PFSK-1 (cell line): ENCODE data around the gene ZNF230.

ENCODE experiments used
- FOXP2 ChIP-seq: optimal IDR thresholded peaks from 2 replicates; pipeline ENCODE3; 2011; ENCODE audit warnings: borderline replicate concordance, control low read depth, inconsistent platforms; ENCODE audit not compliant: insufficient read depth; ENCODE audit errors: extremely low read length, extremely low read depth
- POLR2AphosphoS5 ChIP-seq: IDR thresholded peaks from 2 replicates; pipeline ENCODE4 v1.6.1; 2012; ENCODE audit warnings: low read depth, mild to moderate bottlenecking, control low read depth, low read length, moderate library complexity
- SIN3A ChIP-seq: IDR thresholded peaks from 2 replicates; pipeline ENCODE4 v1.6.1; 2012; ENCODE audit warnings: mild to moderate bottlenecking, low read length, moderate library complexity, borderline replicate concordance; ENCODE audit not compliant: insufficient read depth
- TAF1 ChIP-seq: IDR thresholded peaks from 2 replicates; pipeline ENCODE4 v1.6.1; 2012; ENCODE audit warnings: low read length, control low read depth, borderline replicate concordance; ENCODE audit not compliant: insufficient read depth
- TF ChIP-seq, protein P1 (sequence below), 2 experiments: IDR thresholded peaks; 2 replicates each; pipeline versions ENCODE4 v1.6.1 to v1.8.0; 2011 to 2012; ENCODE audit warnings: low read depth in 2 of 2, low read length in 2 of 2, control low read depth in 1 of 2, inconsistent platforms in 1 of 2, mild to moderate bottlenecking in 1 of 2, moderate library complexity in 1 of 2; ENCODE audit not compliant: insufficient read depth in 1 of 2

Gene ZNF230

DNA sequence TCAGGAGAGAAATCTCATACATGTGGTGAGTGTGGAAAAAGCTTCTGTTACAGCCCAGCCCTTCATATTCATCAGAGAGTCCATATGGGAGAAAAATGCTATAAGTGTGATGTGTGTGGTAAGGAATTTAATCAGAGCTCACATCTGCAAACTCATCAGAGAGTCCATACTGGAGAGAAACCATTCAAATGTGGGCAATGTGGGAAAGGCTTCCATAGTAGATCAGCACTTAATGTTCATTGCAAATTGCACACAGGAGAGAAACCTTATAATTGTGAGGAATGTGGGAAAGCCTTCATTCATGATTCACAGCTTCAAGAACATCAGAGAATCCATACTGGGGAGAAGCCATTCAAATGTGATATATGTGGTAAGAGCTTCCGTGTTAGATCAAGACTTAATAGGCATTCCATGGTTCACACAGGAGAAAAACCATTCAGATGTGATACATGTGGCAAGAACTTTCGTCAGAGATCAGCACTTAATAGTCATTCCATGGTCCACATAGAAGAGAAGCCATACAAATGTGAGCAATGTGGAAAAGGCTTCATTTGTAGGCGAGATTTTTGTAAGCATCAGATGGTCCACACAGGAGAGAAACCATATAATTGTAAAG is 36.6 kb upstream of the ZNF230 start:
- TF ChIP-seq, protein P1, sequence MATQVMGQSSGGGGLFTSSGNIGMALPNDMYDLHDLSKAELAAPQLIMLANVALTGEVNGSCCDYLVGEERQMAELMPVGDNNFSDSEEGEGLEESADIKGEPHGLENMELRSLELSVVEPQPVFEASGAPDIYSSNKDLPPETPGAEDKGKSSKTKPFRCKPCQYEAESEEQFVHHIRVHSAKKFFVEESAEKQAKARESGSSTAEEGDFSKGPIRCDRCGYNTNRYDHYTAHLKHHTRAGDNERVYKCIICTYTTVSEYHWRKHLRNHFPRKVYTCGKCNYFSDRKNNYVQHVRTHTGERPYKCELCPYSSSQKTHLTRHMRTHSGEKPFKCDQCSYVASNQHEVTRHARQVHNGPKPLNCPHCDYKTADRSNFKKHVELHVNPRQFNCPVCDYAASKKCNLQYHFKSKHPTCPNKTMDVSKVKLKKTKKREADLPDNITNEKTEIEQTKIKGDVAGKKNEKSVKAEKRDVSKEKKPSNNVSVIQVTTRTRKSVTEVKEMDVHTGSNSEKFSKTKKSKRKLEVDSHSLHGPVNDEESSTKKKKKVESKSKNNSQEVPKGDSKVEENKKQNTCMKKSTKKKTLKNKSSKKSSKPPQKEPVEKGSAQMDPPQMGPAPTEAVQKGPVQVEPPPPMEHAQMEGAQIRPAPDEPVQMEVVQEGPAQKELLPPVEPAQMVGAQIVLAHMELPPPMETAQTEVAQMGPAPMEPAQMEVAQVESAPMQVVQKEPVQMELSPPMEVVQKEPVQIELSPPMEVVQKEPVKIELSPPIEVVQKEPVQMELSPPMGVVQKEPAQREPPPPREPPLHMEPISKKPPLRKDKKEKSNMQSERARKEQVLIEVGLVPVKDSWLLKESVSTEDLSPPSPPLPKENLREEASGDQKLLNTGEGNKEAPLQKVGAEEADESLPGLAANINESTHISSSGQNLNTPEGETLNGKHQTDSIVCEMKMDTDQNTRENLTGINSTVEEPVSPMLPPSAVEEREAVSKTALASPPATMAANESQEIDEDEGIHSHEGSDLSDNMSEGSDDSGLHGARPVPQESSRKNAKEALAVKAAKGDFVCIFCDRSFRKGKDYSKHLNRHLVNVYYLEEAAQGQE (IDR thresholded peaks at IDR 0.05; ENCODE audit: insufficient read depth in 1 of 2, low read depth in 2 of 2, low read length in 2 of 2), result no peak
- TF ChIP-seq TAF1 (no peak), FOXP2 (no peak), POLR2AphosphoS5 (no peak), SIN3A (no peak)

DNA sequence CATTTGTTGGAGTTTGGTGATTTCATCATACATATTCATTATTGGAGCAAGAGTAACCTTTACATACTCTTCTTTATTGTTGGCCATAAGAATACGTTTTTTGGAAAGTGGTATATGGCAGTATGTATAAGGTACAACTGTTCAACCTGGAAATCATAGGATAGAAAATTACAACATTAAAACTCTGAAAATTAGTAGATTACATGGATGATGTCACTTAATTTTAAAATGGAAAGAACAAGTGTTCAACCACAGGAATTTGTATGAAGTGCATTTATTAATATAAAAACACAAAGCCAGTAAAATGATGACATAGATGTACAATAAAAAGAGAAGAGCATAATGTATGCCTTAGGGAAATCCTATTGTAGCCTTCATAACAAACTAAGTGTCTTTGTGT is 26.0 kb upstream of the ZNF230 start:
- no peak for TF ChIP-seq FOXP2
- no peak for TF ChIP-seq TAF1
- no peak for TF ChIP-seq POLR2AphosphoS5
- TF ChIP-seq, protein P1 (IDR thresholded peaks at IDR 0.05; ENCODE audit: insufficient read depth in 1 of 2, low read depth in 2 of 2, low read length in 2 of 2), result no peak
- no peak for TF ChIP-seq SIN3A

DNA sequence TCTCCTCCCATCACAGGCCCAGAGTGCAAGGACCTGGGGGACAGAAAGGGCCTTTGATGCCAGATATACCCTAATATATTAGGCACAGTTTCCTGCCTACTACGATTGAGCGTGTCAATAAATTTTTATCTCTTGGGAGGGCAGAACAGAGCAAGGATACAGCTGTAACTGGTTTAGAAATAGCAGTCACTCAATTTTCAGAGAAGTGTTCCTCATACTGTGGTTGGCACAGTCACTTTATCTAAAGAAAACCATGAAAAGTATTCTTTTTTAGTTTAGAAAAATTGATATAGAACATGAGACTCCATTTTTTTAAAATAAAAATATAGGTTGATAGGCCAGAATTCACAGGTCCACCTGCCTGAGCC is 19.2 kb upstream of the ZNF230 start:
- TF ChIP-seq POLR2AphosphoS5 (no peak), FOXP2 (no peak), TAF1 (no peak), SIN3A (no peak)
- TF ChIP-seq, protein P1 (IDR thresholded peaks at IDR 0.05; ENCODE audit: insufficient read depth in 1 of 2, low read depth in 2 of 2, low read length in 2 of 2), result no peak

DNA sequence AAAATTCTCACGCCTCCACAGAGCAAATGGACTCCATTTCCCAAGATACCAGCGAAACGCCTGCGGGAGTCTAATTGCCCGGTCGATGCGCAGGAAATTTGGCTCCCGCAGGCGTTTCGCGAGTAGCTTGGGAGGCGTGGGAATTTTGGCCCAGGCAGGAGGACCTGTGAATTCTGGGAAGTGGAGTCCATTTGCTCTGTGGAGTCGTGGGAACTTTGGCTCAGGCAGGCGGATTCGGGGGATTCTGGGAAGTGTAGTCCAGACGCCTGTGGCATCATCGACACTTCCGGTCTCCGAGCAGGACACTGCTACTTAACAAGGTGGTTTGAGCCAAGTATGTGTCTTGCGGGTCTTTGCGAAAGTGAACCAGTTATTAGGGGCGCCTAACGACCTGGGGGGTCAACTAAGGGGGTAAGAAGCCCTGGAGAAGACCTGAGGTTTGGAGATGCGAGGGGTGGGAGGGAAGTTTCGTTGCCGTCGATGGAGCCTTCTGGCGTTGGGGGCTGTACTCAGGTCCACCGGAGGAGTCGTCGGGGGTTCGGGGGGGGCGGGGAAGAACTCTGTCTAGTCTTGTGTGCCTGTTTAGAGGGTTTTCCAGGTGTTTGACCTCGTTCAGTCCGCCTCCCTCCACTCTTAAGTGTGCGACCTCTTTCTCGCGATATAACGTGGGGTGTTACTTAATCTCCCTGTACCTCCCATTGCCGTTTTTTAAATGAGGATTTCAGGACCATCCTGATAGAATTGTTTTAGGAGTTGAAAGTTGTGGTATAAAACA is 18.7 kb upstream of the ZNF230 start, which contains the start of gene ZNF155:
Gene ZNF155 (plus strand): TSS at position 277 of the 775 bp plus-strand sequence. CDS start 4,356 bp downstream, outside the sequence.
- TF ChIP-seq FOXP2 (peak; percentile 66), TAF1 (peak; percentile 83; the same call in 1 of the 2 replicates), POLR2AphosphoS5 (peak; percentile 76), SIN3A (no peak)

DNA sequence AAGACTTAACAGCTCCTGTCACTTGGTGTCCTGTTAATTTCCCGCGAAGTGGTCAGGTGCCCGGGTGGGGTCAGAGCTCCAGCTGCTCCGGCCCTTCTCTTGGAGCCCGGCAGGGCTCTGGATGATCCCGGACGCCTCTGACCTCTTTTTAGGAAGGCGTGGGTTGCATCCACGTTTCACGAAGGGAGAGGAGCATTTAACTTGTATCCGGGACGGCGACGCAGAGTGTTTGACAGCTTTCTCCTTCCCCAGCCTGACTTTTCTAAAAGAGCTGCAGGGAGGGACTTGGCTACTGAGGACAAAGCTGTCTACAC is 18.1 kb upstream of the ZNF230 start:
- TF ChIP-seq SIN3A (no peak), FOXP2 (no peak), TAF1 (no peak), POLR2AphosphoS5 (no peak)
- TF ChIP-seq, protein P1 (IDR thresholded peaks at IDR 0.05; ENCODE audit: insufficient read depth in 1 of 2, low read depth in 2 of 2, low read length in 2 of 2), result no peak
